Measurements from ENCODE around the gene KRTAP6-3.

KRTAP6-3 gene

GRCh38 chr21:30592140-30592539 lies at the start of gene KRTAP6-3:
KRTAP6-3 (plus strand) TSS chr21:30592440; CDS start chr21:30592446, 6 bp downstream.
- no peak for DNase-seq (ENCODE audit: low spot score)

GRCh38 chr21:30552782-30553181 lies 39.5 kb upstream of the KRTAP6-3 start:
- no peak for DNase-seq (ENCODE audit: low spot score)

GRCh38 chr21:30555095-30555494 lies 37.1 kb upstream of the KRTAP6-3 start:
- no peak for DNase-seq (ENCODE audit: low spot score)

GRCh38 chr21:30561264-30561895 lies 30.9 kb upstream of the KRTAP6-3 start, which contains the start of gene KRTAP19-7:
KRTAP19-7 (minus strand) TSS chr21:30561314; CDS start chr21:30561289, 25 bp downstream.
- no peak for DNase-seq (ENCODE audit: low spot score)

- no peak for DNase-seq (ENCODE audit: low spot score)
Observed at GRCh38 chr21:30561957-30562356, 30.3 kb upstream of the KRTAP6-3 start.

GRCh38 chr21:30563072-30563471 lies 29.2 kb upstream of the KRTAP6-3 start:
- DNase-seq (ENCODE audit: low spot score), result no peak

- no peak for DNase-seq (ENCODE audit: low spot score)
Observed at GRCh38 chr21:30563630-30564029, 28.6 kb upstream of the KRTAP6-3 start.

GRCh38 chr21:30567617-30568016 lies 24.6 kb upstream of the KRTAP6-3 start:
- DNase-seq (ENCODE audit: low spot score), result no peak

GRCh38 chr21:30577766-30578165 lies 14.5 kb upstream of the KRTAP6-3 start:
- no peak for DNase-seq (ENCODE audit: low spot score)

GRCh38 chr21:30579346-30579745 lies 12.9 kb upstream of the KRTAP6-3 start:
- DNase-seq (ENCODE audit: low spot score), result no peak

- DNase-seq (ENCODE audit: low spot score), result no peak
Observed at GRCh38 chr21:30580132-30580531, 12.1 kb upstream of the KRTAP6-3 start.

GRCh38 chr21:30582870-30583269 lies 9.4 kb upstream of the KRTAP6-3 start:
- DNase-seq (ENCODE audit: low spot score), result no peak

GRCh38 chr21:30590297-30590696 lies 1.9 kb upstream of the KRTAP6-3 start, which contains the start of gene KRTAP22-2:
KRTAP22-2 (minus strand) TSS chr21:30590397.
- no peak for DNase-seq (ENCODE audit: low spot score)

GRCh38 chr21:30598802-30599201 lies 6.6 kb downstream of the KRTAP6-3 start, which contains the start of gene KRTAP6-2:
KRTAP6-2 (minus strand) TSS chr21:30598902; CDS start chr21:30598874, 28 bp downstream.
- no peak for DNase-seq (ENCODE audit: low spot score)

GRCh38 chr21:30600787-30601186 lies 8.5 kb downstream of the KRTAP6-3 start, which contains the start of gene KRTAP22-1:
KRTAP22-1 (plus strand) TSS chr21:30601087.
- no peak for DNase-seq (ENCODE audit: low spot score)

- DNase-seq (ENCODE audit: low spot score), result no peak
Observed at GRCh38 chr21:30605968-30606367, 13.7 kb downstream of the KRTAP6-3 start.

- no peak for DNase-seq (ENCODE audit: low spot score)
Observed at GRCh38 chr21:30612132-30612531, 19.9 kb downstream of the KRTAP6-3 start.

GRCh38 chr21:30613836-30614235 lies 21.6 kb downstream of the KRTAP6-3 start, which contains the start of gene KRTAP6-1:
KRTAP6-1 (minus strand) TSS chr21:30613930; CDS start chr21:30613904, 26 bp downstream.
- no peak for DNase-seq (ENCODE audit: low spot score)

GRCh38 chr21:30615199-30615598 lies 23.0 kb downstream of the KRTAP6-3 start:
- DNase-seq (ENCODE audit: low spot score), result no peak

GRCh38 chr21:30616125-30616524 lies 23.9 kb downstream of the KRTAP6-3 start, which contains the start of gene KRTAP20-1:
KRTAP20-1 (plus strand) TSS chr21:30616425; CDS start chr21:30616455, 30 bp downstream.
- no peak for DNase-seq (ENCODE audit: low spot score)

- no peak for DNase-seq (ENCODE audit: low spot score)
Observed at GRCh38 chr21:30620080-30620479, 27.8 kb downstream of the KRTAP6-3 start.

- DNase-seq (ENCODE audit: low spot score), result no peak
Observed at GRCh38 chr21:30620522-30620921, 28.3 kb downstream of the KRTAP6-3 start, which contains the start of gene KRTAP20-4. KRTAP20-4 (plus strand) TSS chr21:30620627.

GRCh38 chr21:30623362-30623761 lies 31.1 kb downstream of the KRTAP6-3 start:
- no peak for DNase-seq (ENCODE audit: low spot score)
